Left renal pelvis (tissue), 4 donors: ENCODE data around the gene PRSS12. TPM values are rescaled to one million over a fixed set of nuclear protein-coding genes. Genes with fewer than 3 reads are reported as not detected.
"Not testable (repeated sequence)": the region's sequence is repeated elsewhere in the genome, so short reads cannot be mapped to it uniquely, and the experiment has no call there.

Experiments used
- DNase-seq, 4 donors: peaks; one replicate each; pipeline ENCODE4 v3.0.0-alpha.2; 2013; ENCODE audit warnings: low read depth in 4 of 4, low spot score in 3 of 4
- polyA plus RNA-seq, 4 donors: library from polyadenylated mRNA; unstranded; fragments of 120-200 nt; gene quantifications; one replicate each; pipeline ENCODE4 v1.2.1, GENCODE V29; 2013; ENCODE audit not compliant: insufficient read length in 4 of 4

Gene PRSS12
- polyA plus RNA-seq: 10 to 100 TPM in 3 of 4 donors, 1 to 10 TPM in 1; 7.4 to 20.9 (median 15.5) TPM

- peak in 2 of 4 donors; percentile 41 to 52 for DNase-seq
Measured at GRCh38 chr4:118352843-118353533, at the start of gene PRSS12. TSS of gene PRSS12 (minus strand) at chr4:118353003. CDS start at chr4:118352720, 283 bp downstream.

DNA sequence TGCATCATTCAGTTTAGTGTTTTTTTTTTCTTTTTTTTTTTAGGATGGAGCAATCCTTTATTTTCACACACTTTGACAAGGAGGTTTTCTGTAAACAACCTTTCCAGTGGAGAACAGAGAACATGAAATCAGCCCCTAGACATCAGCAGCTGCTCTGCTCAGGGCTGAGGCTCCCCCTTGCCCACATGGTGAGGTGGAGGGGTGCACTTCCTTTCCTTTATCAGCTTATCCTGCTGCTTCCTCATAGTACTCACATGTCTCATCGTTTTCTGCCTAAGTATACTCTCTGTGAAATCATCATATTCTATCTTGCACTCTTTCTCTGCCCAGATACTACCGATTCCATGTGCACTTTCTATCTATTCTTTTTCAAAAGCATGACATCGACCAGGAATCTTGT, 47.6 kb upstream of the PRSS12 start:
- DNase-seq: no peak

DNA sequence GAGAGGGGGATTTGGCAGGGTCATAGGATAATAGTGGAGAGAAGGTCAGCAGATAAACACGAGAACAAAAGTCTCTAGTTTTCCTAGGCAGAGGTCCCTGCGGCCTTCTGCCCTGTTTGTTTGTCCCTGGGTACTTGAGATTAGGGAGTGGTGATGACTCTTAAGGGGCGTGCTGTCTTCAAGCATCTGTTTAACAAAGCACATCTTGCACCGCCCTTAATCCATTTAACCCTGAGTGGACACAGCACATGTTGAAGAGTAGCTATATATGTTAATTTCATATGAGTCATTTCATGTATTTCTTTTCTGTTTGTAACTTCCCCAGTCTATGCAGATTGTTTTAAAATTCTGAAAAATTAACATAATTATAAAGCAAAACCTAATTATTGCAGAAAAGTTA, 47.1 kb upstream of the PRSS12 start:
- not testable (repeated sequence) for DNase-seq

DNA sequence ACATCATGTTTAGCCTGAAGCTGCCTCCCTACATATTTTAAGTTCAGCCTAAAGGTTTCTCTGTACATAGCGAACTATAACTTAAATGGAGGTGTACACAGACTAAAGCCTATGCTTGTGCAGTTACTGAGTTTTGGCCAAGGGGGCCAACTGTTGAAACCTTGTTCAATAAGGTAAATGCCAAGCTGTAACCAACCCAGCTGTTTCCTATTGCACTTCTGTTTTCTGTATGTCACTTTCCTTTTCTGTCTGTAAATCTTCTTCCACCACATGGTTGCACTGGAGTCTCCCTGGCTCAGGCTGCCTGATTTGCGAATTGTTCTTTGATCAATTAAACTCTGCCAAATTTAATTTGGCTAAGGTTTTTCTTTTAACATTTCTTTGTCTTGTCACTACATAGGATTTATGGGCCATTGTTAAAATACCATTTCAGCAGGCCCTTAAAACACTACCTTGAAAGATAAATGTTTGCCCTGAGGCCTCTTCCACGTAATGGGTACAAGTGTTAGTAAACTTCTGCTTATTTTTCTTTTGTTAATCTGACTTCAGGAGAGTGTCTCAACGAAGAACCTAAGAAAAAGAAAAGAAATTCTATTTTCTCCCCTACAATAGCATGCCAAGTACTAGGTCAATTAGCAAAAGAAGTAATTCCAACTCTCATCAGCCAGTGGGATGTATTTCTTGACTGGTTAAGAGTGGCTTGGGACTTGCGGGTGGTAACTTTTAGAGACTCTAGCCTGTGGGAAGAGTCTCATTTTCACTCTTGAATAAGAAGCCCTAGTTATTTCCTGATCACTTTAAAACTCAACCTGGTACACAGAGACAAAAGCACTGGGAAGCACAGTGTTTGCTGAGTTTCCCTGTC, 45.7 kb upstream of the PRSS12 start:
- no peak for DNase-seq

DNA sequence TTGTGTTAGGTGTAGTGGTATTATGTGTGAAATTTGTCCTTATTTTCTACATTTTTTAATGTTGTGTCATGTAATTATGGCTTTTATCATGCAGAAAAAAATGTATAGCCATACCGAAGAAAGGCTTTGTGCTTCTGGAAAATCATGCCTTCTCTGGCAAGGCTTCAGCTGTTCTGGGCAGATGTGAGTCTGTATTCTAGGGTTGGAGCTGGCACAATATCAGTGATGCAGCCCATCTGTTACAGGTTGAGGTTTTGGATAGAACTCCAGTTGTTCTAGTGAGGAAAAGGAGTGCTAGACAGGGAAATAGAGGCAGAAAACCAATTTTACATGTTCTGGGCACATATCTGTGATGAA, 44.8 kb upstream of the PRSS12 start:
- DNase-seq: no peak

DNA sequence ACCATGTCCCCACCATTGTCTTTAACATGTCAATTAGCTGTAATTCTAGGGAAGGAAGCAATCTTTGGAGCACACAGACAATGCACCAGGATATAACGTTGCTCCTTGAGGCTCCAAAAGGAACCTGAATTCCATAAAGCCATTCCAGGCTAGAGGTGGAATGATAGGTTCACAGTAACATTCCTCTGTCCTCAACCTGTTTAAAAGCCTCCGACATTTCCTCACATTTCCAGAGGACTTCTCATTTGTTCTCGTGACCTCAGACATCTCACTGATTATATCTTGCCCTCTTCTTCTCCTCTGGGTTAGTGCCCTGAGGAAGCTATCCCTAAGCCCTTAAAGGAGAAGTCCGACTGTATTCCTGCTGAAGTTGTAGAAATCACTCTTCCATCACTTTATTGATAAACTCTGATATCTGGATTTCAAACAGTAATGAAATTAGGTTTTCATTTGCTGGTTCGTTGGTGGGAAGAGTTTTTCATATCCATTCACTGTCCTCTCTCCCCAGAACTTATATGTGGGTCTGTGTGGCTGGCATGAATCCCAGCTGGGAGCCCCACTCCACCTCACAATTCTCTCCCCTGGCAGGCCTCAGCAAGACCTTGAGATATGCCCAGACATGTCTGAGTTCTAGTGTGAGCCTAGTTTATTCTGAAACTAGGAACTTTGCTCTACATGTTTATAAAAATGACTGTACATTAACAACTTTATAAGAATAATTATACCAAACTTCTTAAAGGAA, 44.2 kb upstream of the PRSS12 start:
- no peak for DNase-seq

DNA sequence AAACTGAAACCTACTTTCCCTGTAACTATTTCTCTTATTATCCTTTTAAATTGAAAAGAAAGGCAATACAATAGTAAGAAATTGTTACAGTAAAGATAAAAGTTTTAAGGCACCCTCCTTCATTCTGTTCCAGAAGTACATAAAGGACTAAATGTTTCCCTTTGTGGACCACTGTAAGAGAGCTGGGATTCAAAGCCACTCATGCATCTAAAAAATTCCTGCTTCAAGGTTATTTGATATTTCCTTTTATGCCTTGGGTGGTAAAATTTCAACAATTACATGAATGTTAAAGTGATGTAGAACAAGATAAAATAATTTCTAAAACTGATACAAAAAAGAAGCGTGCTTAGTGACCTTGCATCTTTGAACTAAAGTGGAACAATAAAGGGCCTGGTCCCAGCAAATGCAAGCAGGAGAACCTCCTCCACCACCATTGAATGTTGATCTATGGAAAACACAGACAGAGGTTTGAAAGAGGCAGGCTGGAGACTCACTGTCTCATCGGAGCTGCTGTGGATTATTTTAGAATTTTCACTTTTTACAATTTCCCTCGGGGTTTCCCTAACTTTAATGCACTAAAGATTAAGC, 42.3 kb upstream of the PRSS12 start:
- no peak for DNase-seq

DNA sequence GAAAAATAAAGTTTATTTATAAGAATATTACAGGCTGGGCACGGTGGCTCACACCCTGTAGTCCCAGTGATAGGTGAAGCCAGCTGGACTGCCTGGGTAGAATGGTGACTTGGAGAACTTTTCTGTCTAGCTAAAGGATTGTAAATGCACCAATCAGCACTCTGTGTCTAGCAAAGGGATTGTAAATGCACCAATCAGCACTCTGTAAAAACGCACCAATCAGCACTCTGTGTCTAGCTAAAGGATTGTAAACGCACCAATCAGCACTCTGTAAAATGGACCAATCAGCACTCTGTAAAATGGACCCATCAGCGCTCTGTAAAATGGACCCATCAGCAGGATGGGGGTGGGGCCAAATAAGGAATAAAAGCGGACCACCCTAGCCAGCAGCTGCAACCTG, 39.7 kb upstream of the PRSS12 start:
- DNase-seq: not testable (repeated sequence)

DNA sequence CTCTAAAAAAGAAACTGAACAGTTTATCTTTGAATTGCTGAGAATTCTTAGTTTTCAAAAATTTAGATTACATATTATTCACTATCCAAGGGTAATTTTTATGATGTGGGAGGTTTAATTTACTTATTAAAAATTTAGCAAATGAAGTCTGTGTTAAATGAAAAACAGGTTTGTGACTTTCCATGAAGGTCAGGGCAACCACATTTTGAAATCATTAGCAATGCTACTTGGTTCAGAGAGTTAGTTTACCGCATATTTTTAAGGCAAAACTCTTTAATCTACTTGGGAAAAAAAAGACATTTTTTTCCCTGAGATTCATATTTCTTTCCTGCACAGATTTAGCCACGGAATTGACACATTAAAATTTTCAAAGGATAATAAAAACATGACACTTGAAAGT, 37.3 kb upstream of the PRSS12 start:
- no peak for DNase-seq

GRCh38 chr4:118389721-118390120, 36.9 kb upstream of the PRSS12 start:
- DNase-seq: no peak

- no peak for DNase-seq
Measured at GRCh38 chr4:118388606-118389005, 35.8 kb upstream of the PRSS12 start.

DNA sequence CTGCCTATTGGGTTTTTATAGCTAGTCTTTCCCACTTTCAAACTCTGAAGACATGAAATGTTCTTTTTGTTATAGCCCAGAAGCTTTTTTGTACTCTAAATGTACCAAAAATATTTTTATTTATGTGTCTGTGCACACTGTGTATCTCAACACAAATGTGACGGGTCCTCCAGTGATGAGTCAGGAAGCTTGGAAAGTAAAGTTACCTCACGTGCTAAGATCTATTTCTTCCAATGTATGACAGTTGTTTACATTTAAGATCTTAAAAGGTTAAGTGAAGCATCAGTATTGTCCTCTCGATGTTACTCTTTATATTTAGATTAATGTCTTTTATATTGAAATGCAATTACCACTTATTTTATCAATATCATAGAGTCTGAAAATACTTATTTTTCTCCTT, 29.1 kb upstream of the PRSS12 start:
- DNase-seq: no peak

- DNase-seq: no peak
Measured at GRCh38 chr4:118373614-118374255, 20.9 kb upstream of the PRSS12 start.

- DNase-seq: no peak
Measured at GRCh38 chr4:118372251-118372650, 19.4 kb upstream of the PRSS12 start.

DNA sequence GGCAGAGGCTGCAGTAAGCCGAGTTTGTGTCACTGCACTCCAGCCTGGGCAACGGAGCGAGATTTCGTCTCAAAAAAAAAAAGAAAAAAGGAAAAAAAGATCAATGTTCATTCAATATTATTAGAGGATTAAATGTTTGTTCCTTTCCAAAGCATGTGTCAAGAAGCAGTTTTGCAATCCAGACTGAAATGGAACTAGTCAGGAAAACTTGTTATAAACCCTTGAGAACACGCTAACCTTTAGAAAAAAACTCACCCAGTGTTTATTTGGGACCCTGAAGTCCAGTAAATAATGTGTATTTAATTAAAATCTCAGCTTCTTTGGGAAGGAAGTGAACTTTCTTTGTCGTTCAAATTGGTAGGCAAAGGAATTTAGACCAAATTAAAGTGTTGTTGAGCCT, 16.4 kb upstream of the PRSS12 start:
- DNase-seq: no peak

GRCh38 chr4:118367872-118368271, 15.1 kb upstream of the PRSS12 start:
- DNase-seq: no peak

GRCh38 chr4:118367361-118367760, 14.6 kb upstream of the PRSS12 start:
- DNase-seq: no peak

DNA sequence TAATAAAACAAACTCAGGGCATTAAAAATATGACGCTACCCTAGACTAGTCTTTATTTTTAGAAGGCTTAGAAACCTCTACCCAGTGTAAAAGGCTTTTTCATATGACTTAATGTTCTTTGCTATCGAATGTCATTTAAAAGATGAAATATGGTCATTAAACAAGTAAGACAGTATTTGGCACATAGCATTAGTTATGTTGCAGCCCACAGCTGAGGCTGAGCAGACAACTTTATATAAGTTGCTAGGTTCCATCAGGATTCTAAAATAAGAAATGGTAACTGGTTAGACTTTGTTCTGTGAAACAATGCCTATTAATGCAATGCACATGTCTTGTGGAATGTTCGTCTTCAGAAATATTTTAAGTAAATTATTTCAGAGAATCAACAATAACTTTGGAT, 10.4 kb upstream of the PRSS12 start:
- DNase-seq: no peak

GRCh38 chr4:118361192-118361591, 8.4 kb upstream of the PRSS12 start:
- DNase-seq: no peak

DNA sequence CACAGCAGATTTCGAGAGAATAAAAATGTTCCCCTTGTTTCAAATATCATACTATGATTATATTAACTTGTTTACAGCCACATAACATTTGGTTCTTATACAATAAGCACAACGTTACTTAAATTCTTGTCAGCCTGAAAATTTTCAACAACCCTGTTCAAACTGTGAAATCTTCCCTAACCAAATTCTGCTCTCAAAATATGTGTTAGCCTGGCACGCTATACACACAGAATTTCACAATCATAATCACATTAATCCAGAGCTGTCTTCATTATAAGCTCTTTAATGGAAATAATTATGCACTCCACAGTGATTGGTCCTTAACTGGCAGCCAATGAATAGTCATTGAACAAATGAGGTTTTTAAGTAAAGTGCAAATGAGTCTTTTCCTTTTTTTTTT, 7.3 kb upstream of the PRSS12 start:
- DNase-seq: no peak
